Ureter (tissue), 1 donor: ENCODE measurements around the gene NSUN7. TPM values are rescaled to one million over a fixed set of nuclear protein-coding genes. Genes with fewer than 3 reads are reported as not detected.
A peak's percentile ranks its signal among the peaks of the same experiment; 100 is the strongest.

Experiments used
- DNase-seq: peaks from one replicate; pipeline ENCODE4 v3.0.0-alpha.2; 2020; ENCODE audit warnings: low spot score
- total RNA-seq: library from RNA; stranded (reverse); gene quantifications from one replicate; pipeline ENCODE4 v1.2.4, GENCODE V29; 2023
- donor health status: DM: yes; HTN: yes; CAD: no.

Gene NSUN7
- total RNA-seq, 1 donor from 2014 or later, result 8.5 TPM

DNA sequence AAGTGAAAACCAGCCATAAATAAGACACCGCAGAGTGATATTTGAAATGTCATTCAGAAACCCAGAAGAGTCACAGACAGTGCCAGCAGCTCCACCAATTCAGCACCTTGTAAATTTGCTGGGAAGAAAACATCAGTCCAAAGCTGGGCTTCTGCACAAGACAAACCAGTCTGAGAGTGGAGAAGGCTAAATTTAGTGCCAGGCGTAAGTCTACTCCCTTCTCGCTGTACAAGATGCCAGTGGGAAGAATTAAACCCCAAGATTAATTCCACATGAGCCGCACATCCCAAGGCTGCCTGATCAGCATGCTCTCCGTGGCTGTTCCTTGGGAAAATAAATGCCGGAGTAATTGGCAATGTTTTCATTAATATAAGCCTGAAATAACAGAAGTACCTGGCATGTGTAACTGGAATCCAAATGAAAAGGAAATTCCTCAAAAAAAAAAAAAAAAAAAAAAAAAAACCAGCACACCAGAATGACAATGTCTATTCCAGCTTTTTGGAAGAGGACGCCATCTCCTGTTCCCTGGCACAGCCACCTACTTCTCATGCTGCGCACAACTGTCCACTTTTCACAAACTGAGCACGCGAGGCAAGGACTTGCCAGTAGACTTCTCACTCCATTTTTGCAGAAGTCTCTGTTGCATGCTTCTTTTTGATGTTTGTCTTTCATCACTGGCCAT lies 95.5 kb downstream of the NSUN7 start:
- no peak for DNase-seq

DNA sequence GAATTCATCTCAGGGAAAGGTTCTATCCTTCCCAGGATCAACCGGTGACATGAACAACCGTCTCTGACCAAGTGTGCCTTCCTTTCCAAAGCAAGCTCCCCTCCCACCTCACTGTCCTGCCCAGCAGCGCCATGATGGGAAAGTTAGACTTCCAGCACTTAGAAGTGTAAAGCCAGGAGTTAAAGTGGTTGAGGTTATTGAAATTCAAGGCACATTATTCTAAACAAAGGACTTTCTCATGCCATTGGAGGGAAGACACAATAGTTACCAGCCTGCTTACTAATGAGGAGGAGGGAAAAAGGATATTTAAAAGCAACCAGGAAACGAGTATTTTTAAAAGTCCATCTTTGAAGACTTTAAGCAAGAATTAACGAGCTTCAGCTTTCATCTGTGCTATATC lies 96.8 kb downstream of the NSUN7 start:
- no peak for DNase-seq

DNA sequence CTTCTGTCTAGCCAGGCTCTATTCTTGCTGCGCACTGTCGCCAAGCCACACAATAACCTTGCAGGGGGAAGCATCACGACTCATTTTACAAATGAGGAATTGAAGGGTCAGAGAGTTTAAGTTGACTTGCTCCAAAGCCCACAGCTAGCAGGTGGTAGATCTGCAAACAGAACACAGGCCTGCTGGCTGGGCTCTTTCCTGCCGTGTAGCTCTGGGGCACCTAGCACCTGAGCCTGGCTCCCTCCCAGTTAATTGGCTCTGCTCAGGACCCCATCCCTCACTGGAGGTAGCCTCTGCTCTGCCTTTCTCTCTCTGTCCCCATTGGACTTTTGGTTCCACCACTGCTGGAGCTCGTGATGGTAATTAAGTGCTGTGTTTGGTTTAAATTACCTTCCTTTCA lies 98.5 kb downstream of the NSUN7 start:
- DNase-seq, result no peak

DNA sequence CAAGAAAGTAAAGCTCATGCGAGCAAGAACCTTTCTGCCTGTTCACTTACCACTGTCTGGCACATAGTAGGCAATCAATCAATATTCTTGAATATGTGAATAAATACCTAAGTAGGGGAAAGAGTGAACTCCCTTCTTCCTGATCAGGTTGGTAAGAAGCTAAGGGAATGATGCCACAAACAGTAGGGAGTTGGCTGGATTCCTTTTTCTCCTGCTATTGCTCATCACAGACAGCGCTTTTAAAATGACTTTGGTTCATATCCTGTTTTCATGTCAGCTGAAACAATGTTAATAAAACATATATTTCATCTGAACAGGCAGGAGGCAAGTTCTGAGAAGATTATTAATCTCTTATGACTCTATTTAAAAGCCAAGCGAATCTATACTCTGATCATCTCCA lies 99.2 kb downstream of the NSUN7 start:
- DNase-seq, result no peak

DNA sequence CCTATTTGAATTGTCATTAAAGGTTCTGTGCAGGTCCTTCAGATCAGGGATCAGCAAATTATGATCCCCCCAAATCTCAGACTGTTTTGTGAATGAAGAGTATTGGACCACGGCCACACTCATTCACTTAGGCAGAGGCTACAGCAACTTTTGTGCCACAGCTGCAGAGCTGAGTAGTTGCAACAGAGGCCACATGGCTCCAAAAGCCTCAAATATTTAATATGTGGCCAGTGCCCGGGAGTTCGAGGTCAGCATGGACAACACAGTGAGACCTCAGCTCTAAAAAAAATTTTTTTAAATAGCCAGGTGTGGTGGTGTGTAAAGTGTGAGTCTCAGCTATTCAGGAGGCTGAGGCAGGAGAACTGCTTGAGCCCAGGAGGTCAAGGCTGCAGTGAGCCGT lies 100.7 kb downstream of the NSUN7 start:
- DNase-seq, result no peak

DNA sequence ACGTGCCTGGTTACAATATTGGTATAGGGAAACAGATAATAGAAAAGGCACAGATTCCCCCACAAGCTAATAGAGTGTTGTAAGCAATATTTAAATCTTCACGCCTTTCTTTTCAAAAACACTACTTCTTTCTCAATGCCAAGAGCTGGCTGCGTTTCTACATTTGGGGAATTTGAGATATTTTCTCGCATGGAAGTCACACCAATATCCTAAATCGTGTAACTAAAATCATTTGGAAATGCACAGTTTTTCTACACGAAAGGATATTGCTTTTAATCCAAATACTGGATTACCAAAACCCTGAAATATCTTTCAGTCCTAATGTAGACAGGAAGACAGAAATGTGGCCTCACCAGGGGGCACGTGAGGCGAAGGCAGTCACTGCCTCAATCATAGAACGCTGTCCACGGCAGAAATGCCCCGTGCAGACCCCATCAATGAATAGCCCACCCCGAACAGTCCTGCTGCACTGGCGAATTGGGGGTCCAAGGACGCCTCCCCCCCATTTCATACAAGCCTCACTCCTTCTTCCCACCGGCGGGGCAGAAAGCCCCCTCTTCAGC lies 106.6 kb downstream of the NSUN7 start:
- DNase-seq, result no peak

DNA sequence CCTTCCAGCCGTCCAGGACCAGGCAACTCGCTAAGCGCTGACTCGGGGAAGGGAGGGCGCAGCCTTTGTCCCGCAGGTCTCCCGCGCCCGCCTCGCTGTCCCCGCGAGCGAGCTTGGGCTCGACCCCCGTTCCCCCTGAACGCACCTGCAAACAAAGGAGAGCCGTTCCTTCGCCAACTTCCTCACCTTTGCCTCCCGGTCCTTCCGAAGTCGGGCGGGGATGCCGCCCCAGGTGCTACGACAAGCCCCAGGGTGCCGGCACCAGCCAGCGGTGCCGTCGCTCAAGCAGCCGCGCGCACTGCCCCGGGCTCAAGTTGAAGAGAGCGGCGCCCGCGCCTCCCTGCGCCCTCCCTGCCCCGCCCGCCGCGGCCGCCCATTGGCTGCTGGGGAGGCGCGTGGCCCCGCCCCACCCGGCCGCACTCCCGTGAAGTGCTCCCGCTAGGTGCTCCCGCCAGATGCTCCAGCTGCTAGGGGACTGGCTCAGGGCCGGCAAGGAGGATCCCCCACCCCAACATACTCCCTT lies 107.1 kb downstream of the NSUN7 start:
- DNase-seq, result peak; percentile 62

DNA sequence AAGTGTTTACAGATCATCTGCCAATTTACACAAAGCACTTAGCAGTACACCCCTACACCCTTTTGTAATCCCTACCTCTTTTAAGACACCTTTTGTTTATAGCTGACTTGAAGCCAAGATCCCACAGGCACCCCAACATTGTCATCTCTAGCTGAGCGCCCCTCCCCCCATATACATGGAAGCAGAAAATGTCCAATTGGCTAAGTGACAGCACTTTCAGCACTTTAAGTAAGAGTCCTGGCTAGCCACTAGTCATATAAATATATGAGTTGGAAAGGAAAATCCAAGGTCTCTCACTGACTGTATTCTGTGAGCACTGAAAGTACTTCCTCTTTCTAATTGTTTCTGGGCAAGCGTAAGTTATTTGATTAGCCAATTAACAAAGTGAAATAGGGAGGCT lies 108.2 kb downstream of the NSUN7 start:
- DNase-seq, result no peak

DNA sequence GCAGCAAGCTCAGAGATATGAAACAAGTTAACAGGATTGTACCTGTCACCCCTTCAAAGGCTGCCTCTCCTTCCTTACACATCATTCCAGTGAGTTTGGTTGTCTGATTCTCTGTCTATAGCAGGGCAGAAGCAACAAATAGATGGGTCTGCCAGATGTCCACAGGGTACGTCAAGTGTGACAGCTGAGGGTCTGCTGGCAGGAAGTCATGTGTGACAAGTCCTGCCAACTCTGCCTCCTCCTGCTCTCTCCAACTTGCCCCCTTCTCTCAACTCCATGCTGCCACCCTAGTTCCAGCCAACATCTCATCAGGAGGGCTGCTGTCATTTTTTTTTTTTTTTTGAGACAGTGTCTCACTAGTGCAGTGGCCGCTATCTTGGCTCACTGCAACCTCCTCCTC lies 109.2 kb downstream of the NSUN7 start:
- no peak for DNase-seq

Other genes with a start within 250 kb of the NSUN7 start
- 110 TPM for gene RBM47, start 120.1 kb upstream of the NSUN7 start, total RNA-seq